ENCODE data around the gene CDH23. TPM values are rescaled to one million over a fixed set of nuclear protein-coding genes. Genes with fewer than 3 reads are reported as not detected.

The CDH23 gene
- polyA plus RNA-seq, 1 donor (not counting 4 experiments of a cell fraction or from before 2014, with no cell fraction given), result 0.01 TPM

GRCh38 chr10:71483135-71483534 lies 86.4 kb downstream of the CDH23 start:
- TF ChIP-seq CTCF (optimal IDR thresholded peaks at IDR 0.05 in 1 of 3, IDR thresholded peaks at IDR 0.05 in 1 of 3, conservative IDR thresholded peaks at IDR 0.05 in 1 of 3; ENCODE audit: extremely low read depth in 1 of 3, insufficient read depth in 2 of 3, low read length in 3 of 3) (no peak), EZH2 (IDR thresholded peaks at IDR 0.05; ENCODE audit: low read length) (no peak)
- dilution Hi-C loops (cut with MboI; ENCODE audit: extremely low pct_ligation_motif_present, low sequenced_read_pairs), result no loop called here
- no peaks in the 10 kb centered on the region for H3K9me3 ChIP-seq (ENCODE audit: control insufficient read depth, low read depth, low read length)
- H3K9me1 ChIP-seq (ENCODE audit: control insufficient read depth, extremely low read depth, insufficient read depth, low read length), result no peaks in the 10 kb centered on the region
- H3K27me3 ChIP-seq (ENCODE audit: control insufficient read depth, extremely low read depth, insufficient read depth, low read length), result peaks cover 17% of the 10 kb centered on the region
- H3K4me2 ChIP-seq (ENCODE audit: control insufficient read depth, extremely low read depth, insufficient read depth, low read depth, low read length), result no peak overlapping the region
- DNase-seq (ENCODE audit: low read depth, low spot score), result no peak
- no peaks in the 10 kb centered on the region for H4K20me1 ChIP-seq (ENCODE audit: control insufficient read depth, extremely low read depth, insufficient read depth, low read length)
- FAIRE-seq, result no peak
- no peak overlapping the region for H3K4me3 ChIP-seq (ENCODE audit: control insufficient read depth in 2 of 3, extremely low read depth in 1 of 3, insufficient read depth in 2 of 3, low read depth in 1 of 3, low read length in 3 of 3)
- no peaks in the 10 kb centered on the region for H3K79me2 ChIP-seq (ENCODE audit: control insufficient read depth, insufficient read depth, low read length)
- H3K36me3 ChIP-seq (ENCODE audit: control insufficient read depth in 2 of 2, extremely low read depth in 1 of 2, insufficient read depth in 2 of 2, low read length in 2 of 2), result no peaks in the 10 kb centered on the region
- H3K9ac ChIP-seq (ENCODE audit: control insufficient read depth, extremely low read depth, insufficient read depth, low read length), result no peak overlapping the region
- H3K27ac ChIP-seq (ENCODE audit: control insufficient read depth, insufficient read depth, low read length), result no peak overlapping the region
- H2AFZ ChIP-seq (ENCODE audit: control insufficient read depth, low read length), result no peak overlapping the region
- H3K4me1 ChIP-seq (ENCODE audit: control insufficient read depth, extremely low read depth, insufficient read depth, low read length), result no peaks in the 10 kb centered on the region

GRCh38 chr10:71483885-71484751 lies 87.4 kb downstream of the CDH23 start:
- Histone ChIP-seq H3K36me3 (ENCODE audit: control insufficient read depth in 2 of 2, extremely low read depth in 1 of 2, insufficient read depth in 2 of 2, low read length in 2 of 2) (no peaks in the 10 kb centered on the region), H3K79me2 (ENCODE audit: control insufficient read depth, insufficient read depth, low read length) (no peaks in the 10 kb centered on the region), H3K9me1 (ENCODE audit: control insufficient read depth, extremely low read depth, insufficient read depth, low read length) (no peaks in the 10 kb centered on the region), H3K4me1 (ENCODE audit: control insufficient read depth, extremely low read depth, insufficient read depth, low read length) (no peaks in the 10 kb centered on the region), H2AFZ (ENCODE audit: control insufficient read depth, low read length) (no peak overlapping the region), H3K9me3 (ENCODE audit: control insufficient read depth, low read depth, low read length) (no peaks in the 10 kb centered on the region), H3K9ac (ENCODE audit: control insufficient read depth, extremely low read depth, insufficient read depth, low read length) (no peak overlapping the region), H4K20me1 (ENCODE audit: control insufficient read depth, extremely low read depth, insufficient read depth, low read length) (no peaks in the 10 kb centered on the region), H3K4me3 (ENCODE audit: control insufficient read depth in 2 of 3, extremely low read depth in 1 of 3, insufficient read depth in 2 of 3, low read depth in 1 of 3, low read length in 3 of 3) (no peak overlapping the region), H3K27ac (ENCODE audit: control insufficient read depth, insufficient read depth, low read length) (no peak overlapping the region), H3K4me2 (ENCODE audit: control insufficient read depth, extremely low read depth, insufficient read depth, low read depth, low read length) (no peak overlapping the region), H3K27me3 (ENCODE audit: control insufficient read depth, extremely low read depth, insufficient read depth, low read length) (peaks cover 14% of the 10 kb centered on the region)
- TF ChIP-seq EZH2 (IDR thresholded peaks at IDR 0.05; ENCODE audit: low read length) (no peak), CTCF (optimal IDR thresholded peaks at IDR 0.05 in 1 of 3, IDR thresholded peaks at IDR 0.05 in 1 of 3, conservative IDR thresholded peaks at IDR 0.05 in 1 of 3; ENCODE audit: extremely low read depth in 1 of 3, insufficient read depth in 2 of 3, low read length in 3 of 3) (no peak)
- dilution Hi-C loops (cut with MboI; ENCODE audit: extremely low pct_ligation_motif_present, low sequenced_read_pairs), result no loop called here
- FAIRE-seq, result no peak
- DNase-seq (ENCODE audit: low read depth, low spot score), result no peak
